ENCODE measurements around the gene EGFR.
"Not testable (repeated sequence)": the region's sequence is repeated elsewhere in the genome, so short reads cannot be mapped to it uniquely, and the experiment has no call there.

The EGFR gene

DNA sequence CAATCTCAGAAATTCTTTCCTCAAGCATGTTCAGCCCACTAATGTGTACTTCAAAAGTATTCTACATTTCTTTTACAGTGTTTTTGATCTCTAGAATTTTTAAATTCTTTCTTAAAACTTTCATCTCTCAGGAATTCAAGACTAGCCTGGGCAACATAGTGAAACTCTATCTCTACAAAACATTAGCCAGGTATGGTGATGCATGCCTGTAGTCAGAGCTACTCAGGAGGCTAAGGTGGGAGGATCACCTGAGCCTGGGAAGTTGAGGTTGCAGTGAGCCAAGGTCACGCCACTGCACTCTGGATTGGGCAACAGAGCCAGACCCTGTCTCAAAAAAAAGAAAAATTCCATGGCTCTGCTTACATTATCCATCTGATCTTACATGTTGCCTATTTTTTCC lies 5.0 kb upstream of the EGFR start:
- no peak for DNase-seq (ENCODE audit: low read depth in 2 of 2)

DNA sequence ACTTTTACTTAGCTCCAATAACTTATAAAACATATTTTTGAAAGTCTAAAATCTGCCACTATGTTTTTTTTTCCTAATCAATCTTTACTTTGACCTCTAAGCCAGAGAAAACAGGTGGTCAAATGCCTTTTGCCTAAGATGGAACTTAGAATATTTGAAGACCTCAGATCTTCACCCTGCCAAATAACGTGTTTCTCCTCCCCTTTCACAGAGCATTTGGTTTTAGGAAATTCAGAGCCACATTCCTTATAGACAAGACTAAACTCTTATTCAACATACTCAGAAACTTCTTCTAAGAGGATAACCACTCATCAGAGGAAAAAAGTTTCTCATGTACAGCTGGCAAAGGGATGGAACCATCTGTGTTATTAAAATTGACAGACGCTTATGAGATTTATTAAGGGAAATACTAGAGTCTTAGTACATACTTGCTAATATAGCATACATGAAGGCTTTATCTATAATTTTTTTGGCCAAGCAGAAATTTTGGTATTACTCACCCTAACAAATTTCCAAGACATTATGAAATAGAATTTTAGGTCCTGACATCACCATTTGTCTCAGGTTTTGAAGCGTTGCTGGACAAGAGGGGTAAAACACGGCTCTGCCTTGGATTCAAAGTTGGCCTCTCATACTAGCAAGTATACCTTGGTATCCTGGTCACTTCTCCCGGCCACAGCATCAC lies 2.6 kb upstream of the EGFR start:
- DNase-seq (ENCODE audit: low read depth in 2 of 2), result no peak

GRCh38 chr7:55016746-55017090 lies 2.1 kb upstream of the EGFR start:
- DNase-seq (ENCODE audit: low read depth in 2 of 2), result no peak

GRCh38 chr7:55017841-55018240 lies 976 bp upstream of the EGFR start:
- no peak for DNase-seq (ENCODE audit: low read depth in 2 of 2)

- DNase-seq (ENCODE audit: low read depth in 2 of 2), result no peak
These were observed 424 bp downstream of the EGFR start for GRCh38 chr7:55019191-55019690.

DNA sequence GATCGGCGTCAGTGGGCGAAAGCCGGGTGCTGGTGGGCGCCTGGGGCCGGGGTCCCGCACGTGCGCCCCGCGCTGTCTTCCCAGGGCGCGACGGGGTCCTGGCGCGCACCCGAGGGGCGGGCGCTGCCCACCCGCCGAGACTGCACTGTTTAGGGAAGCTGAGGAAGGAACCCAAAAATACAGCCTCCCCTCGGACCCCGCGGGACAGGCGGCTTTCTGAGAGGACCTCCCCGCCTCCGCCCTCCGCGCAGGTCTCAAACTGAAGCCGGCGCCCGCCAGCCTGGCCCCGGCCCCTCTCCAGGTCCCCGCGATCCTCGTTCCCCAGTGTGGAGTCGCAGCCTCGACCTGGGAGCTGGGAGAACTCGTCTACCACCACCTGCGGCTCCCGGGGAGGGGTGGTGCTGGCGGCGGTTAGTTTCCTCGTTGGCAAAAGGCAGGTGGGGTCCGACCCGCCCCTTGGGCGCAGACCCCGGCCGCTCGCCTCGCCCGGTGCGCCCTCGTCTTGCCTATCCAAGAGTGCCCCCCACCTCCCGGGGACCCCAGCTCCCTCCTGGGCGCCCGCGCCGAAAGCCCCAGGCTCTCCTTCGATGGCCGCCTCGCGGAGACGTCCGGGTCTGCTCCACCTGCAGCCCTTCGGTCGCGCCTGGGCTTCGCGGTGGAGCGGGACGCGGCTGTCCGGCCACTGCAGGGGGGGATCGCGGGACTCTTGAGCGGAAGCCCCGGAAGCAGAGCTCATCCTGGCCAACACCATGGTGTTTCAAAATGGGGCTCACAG lies 1.1 kb downstream of the EGFR start:
- DNase-seq (ENCODE audit: low read depth in 2 of 2), result no peak

GRCh38 chr7:55020466-55020871 lies 1.7 kb downstream of the EGFR start:
- DNase-seq (ENCODE audit: low read depth in 2 of 2), result no peak

DNA sequence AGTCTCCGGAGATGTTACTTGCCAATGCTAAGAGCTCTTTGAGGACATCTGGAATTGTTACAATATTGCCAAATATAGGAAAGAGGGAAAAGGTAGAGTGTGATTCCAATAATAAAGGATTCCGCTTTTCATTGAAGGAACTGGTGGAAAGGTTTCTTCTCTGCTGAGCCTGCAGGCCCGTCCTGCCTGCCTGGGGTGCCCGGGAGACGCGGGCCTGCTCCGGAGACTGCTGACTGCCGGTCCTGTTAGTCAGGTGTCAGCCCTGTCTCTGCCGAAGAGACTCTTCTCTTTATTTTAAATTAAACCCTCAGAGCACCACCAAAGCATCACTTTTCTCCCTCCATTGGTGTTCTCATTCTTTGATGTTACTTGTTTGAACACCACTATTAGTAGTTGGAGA lies 2.2 kb downstream of the EGFR start:
- no peak for DNase-seq (ENCODE audit: low read depth in 2 of 2)

- no peak for DNase-seq (ENCODE audit: low read depth in 2 of 2)
These were observed 3.5 kb downstream of the EGFR start for GRCh38 chr7:55022002-55022985.

GRCh38 chr7:55023841-55024505 lies 5.2 kb downstream of the EGFR start:
- no peak for DNase-seq (ENCODE audit: low read depth in 2 of 2)

DNA sequence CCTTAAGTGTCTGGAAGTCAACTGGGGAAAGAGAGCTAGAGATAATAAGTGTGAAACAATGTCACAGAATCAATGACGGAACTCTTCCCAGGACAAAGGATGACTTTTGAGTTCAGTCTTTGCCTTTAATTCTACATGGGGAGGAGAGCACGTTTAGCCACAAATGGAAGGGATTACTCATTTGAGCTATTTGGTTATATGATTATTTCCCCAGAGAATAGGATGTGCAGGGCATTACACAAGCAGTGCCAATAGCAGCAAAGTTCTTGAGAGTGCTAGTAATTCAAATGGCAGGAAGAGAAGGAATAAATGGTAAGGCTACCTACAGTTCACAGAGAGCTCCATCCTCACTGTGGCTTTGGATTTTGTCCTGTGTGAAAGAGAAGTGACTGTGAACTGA lies 6.0 kb downstream of the EGFR start:
- no peak for DNase-seq (ENCODE audit: low read depth in 2 of 2)

GRCh38 chr7:55026086-55026790 lies 7.4 kb downstream of the EGFR start:
- DNase-seq (ENCODE audit: low read depth in 2 of 2), result no peak

DNA sequence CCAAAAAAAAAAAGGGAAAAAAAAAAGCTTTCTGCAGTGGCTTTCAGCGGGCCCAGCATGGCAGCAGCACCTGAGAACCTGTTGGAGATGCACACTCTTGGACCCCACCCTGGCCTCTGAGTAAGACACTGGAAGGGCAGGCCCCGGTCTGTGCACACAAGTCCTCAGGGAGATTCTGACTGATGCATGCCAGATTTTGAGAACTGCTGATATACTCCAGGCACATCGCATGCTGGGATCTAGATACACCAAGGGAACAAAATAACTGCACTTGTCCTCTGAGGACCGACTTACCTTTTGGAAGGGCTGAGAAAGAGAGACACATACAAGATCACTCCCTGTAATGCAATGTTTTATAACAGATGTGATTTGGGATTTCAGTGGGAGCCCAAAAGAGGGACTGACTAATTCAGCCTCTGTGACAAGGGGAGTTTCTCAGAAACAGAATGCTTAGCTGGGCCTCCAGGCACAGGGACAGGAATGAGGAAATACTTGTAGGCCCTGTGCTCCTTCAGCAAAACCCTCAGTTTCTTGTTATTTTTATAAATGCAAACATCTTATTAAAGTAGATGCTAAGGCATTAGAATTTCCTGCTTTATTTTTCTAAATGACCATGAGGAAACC lies 8.2 kb downstream of the EGFR start:
- no peak for DNase-seq (ENCODE audit: low read depth in 2 of 2)

- DNase-seq (ENCODE audit: low read depth in 2 of 2), result no peak
These were observed 9.2 kb downstream of the EGFR start for GRCh38 chr7:55028011-55028410.

DNA sequence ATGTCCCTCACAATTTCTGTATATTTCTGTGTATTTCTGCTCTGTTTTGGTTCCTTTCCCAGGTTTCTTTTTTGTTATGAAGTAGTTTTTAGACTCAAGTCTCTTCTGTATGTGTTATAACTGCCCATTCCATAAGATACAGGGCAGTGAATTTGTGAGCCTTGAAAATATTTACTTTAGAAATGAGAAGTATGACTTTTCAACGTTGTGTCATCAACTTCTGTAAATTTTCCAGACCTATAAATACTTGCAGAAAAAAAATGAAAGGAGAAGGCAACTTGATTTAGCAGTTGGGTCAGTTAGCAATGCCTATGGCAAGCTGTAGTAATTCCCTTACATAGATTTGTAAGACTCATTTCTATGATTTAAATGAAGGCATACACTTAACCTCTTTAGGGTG lies 11.5 kb downstream of the EGFR start:
- DNase-seq (ENCODE audit: low read depth in 2 of 2), result no peak

- DNase-seq (ENCODE audit: low read depth in 2 of 2), result no peak
These were observed 12.3 kb downstream of the EGFR start for GRCh38 chr7:55031075-55031474.

- DNase-seq (ENCODE audit: low read depth in 2 of 2), result no peak
These were observed 13.4 kb downstream of the EGFR start for GRCh38 chr7:55032069-55032699.

GRCh38 chr7:55033236-55033846 lies 14.5 kb downstream of the EGFR start:
- DNase-seq (ENCODE audit: low read depth in 2 of 2), result no peak

DNA sequence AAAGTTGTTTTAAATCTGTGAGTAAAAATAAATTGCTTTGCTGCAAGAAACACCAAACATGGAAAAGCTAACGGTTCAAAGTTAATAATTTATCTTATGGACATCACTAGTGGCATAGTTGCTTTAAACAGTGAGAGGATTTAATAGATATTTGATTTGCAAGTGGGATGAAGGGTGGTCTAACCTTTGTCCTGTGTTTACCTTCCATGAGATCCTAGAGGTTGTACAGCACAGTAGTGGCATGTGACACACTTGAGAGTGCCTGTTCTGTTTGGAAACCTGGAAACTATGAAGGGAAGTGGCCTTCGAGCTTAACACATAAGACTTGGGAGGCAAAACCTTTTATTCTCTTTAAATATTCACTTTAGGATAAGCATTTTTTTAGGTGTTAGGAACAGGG lies 16.0 kb downstream of the EGFR start:
- no peak for DNase-seq (ENCODE audit: low read depth in 2 of 2)

- DNase-seq (ENCODE audit: low read depth in 2 of 2), result not testable (repeated sequence)
These were observed 16.6 kb downstream of the EGFR start for GRCh38 chr7:55035410-55035809.

Measured in stimulated activated CD4-positive, alpha-beta T cell treated with anti-CD3 and anti-CD28 coated beads, Interleukin-4, amount 100 ng/mL, for 48 hours (primary cell).